AG04449 (cell line): Measurements from ENCODE around the gene SLC22A17.

ENCODE experiments used
- CTCF ChIA-PET: fragments of 350-600 bp; formaldehyde crosslinking; extraction: SDS; loops from one replicate; lab custom pipeline; 2021; ENCODE audit warnings: antibody characterized with exemption; lab: Yijun Ruan, JAX
- POLR2A ChIA-PET: fragments of 400-600, 350-600 bp; formaldehyde crosslinking; extraction: SDS; loops from one replicate; lab custom pipeline; 2020; ENCODE audit warnings: antibody characterized with exemption, inconsistent platforms; lab: Yijun Ruan, JAX
- DNase-seq: peaks from one replicate; pipeline ENCODE4 v3.0.0-alpha.2; 2010; ENCODE audit warnings: low read depth, low spot score
- H3K4me3 ChIP-seq: 2 replicates; pipeline ENCODE4 v1.5.1; 2011; ENCODE audit warnings: low read depth, mild to moderate bottlenecking, control low read depth, low read length
- CTCF ChIP-seq: IDR thresholded peaks from one replicate; pipeline ENCODE4 v1.5.1; 2011; ENCODE audit warnings: mild to moderate bottlenecking, moderate library complexity, low read length, control low read depth, inconsistent platforms; ENCODE audit not compliant: insufficient read depth; ENCODE audit errors: missing control alignments

The SLC22A17 gene

GRCh38 chr14:23306412-23307145 lies 46.1 kb downstream of the SLC22A17 start, which contains the start of gene BCL2L2:
TSS of gene BCL2L2 (plus strand) at chr14:23306833. CDS start at chr14:23307768, 935 bp downstream.
- DNase-seq: no peak
- H3K4me3 ChIP-seq: peak within 1 kb of the TSS; percentile 91
- CTCF ChIA-PET: interaction anchor here (0.7 to 20.5 kb wide), 9 partner anchors 11 to 119 kb away, joined by 3 to 300 read pairs (median 3); partner anchors contain the start of genes HOMEZ and PABPN1

GRCh38 chr14:23302290-23303225 lies 50.1 kb downstream of the SLC22A17 start, which contains the start of gene PPP1R3E:
TSS of gene PPP1R3E (minus strand) at chr14:23302859. CDS start at chr14:23302576, 283 bp downstream.
- ChIA-PET POLR2A (interaction anchor here (2.3 to 2.7 kb wide), 2 partner anchors 17 to 19 kb away, joined by 9 to 34 read pairs; partner anchors contain the start of genes HOMEZ and PABPN1), CTCF (interaction anchor here (0.8 to 20.5 kb wide), 10 partner anchors 9 to 226 kb away, joined by 3 to 300 read pairs (median 6); partner anchors contain the start of gene HOMEZ)
- peak within 1 kb of the TSS; percentile 68 for H3K4me3 ChIP-seq
- TF ChIP-seq CTCF: no peak
- DNase-seq: no peak

More at GRCh38 chr14:23306412-23307145, 46.1 kb downstream of the SLC22A17 start, which contains the start of gene BCL2L2:
- POLR2A ChIA-PET: interaction anchor here (1.3 to 3.9 kb wide), 4 partner anchors 9 to 21 kb away, joined by 3 to 30 read pairs (median 4); partner anchors contain the start of genes HOMEZ and PABPN1
- TF ChIP-seq CTCF: no peak

GRCh38 chr14:23301969-23302289 lies 50.8 kb downstream of the SLC22A17 start:
- no peak for TF ChIP-seq CTCF
- ChIA-PET CTCF (interaction anchor here (0.8 to 20.5 kb wide), 14 partner anchors 10 to 181 kb away, joined by 3 to 300 read pairs (median 8); partner anchors contain the start of gene HOMEZ), POLR2A (interaction anchor here (1.0 to 2.7 kb wide), 3 partner anchors 13 to 19 kb away, joined by 3 to 34 read pairs (median 9); partner anchors contain the start of genes HOMEZ and PABPN1)
- no peak for DNase-seq
- peak overlapping the region; percentile 68 for H3K4me3 ChIP-seq

GRCh38 chr14:23301288-23301968 lies 51.3 kb downstream of the SLC22A17 start:
- DNase-seq: peak; percentile 78
- CTCF ChIA-PET: interaction anchor here (0.7 to 20.5 kb wide), 17 partner anchors 10 to 233 kb away, joined by 3 to 300 read pairs (median 8); partner anchors contain the start of genes HOMEZ and PABPN1
- peak; percentile 81 for TF ChIP-seq CTCF
- H3K4me3 ChIP-seq: peak overlapping the region; percentile 74
- POLR2A ChIA-PET: interaction anchor here (1.0 to 2.7 kb wide), 3 partner anchors 13 to 20 kb away, joined by 3 to 34 read pairs (median 9); partner anchors contain the start of genes HOMEZ and PABPN1

- TF ChIP-seq CTCF: no peak
- POLR2A ChIA-PET: interaction anchor here (1.0 to 2.7 kb wide), 3 partner anchors 12 to 20 kb away, joined by 3 to 34 read pairs (median 9); partner anchors contain the start of genes HOMEZ and PABPN1
- DNase-seq: no peak
Measured at GRCh38 chr14:23300687-23301223, 51.9 kb downstream of the SLC22A17 start.

More at GRCh38 chr14:23300687-23301223, 51.9 kb downstream of the SLC22A17 start:
- CTCF ChIA-PET: interaction anchor here (0.6 to 20.5 kb wide), 21 partner anchors 11 to 1075 kb away, joined by 3 to 300 read pairs (median 6); partner anchors contain the start of genes HOMEZ and PABPN1
- peak overlapping the region; percentile 74 for H3K4me3 ChIP-seq
